K562 (cell line): ENCODE results near the gene ZNF24. TPM values are rescaled to one million over a fixed set of nuclear protein-coding genes. Genes with fewer than 3 reads are reported as not detected.

Source experiments
- ATAC-seq: fragments of 200-7000 bp; cut with Tn5 transposase; 3 replicates; pipeline ENCODE4 v1.9.1; 2020; ENCODE audit warnings: moderate library complexity
- BruUV-seq: library from RNA; stranded (reverse); fragments of 400-500 nt; replicated peaks from 2 replicates; lab custom pipeline; 2021; lab: Mats Ljungman, UMichigan
- CTCF ChIA-PET: fragments of 300-600 bp; formaldehyde crosslinking; extraction: SDS; loops from one replicate; lab custom pipeline; 2021; ENCODE audit warnings: low intra/inter-chr PET ratio; lab: Yijun Ruan, JAX
- POLR2A ChIA-PET: fragments of 300-600, 350-650 bp; sonication (Branson Sonifier 250); formaldehyde crosslinking; extraction: SDS; loops from one replicate; lab custom pipeline; 2021; ENCODE audit warnings: antibody characterized with exemption, inconsistent platforms; lab: Yijun Ruan, JAX
- DNase-seq, 4 experiments: peaks; one replicate each; pipeline versions ENCODE4 v3.0.0 to v3.0.0-alpha.2; 2011 to 2018; ENCODE audit warnings: low spot score in 3 of 4, mixed read lengths in 3 of 4; ENCODE audit errors: extremely low read depth in 1 of 4
- FAIRE-seq: peaks from 2 replicates; lab custom pipeline; 2011; peaks lifted over from hg19 to GRCh38; lab: Jason Lieb, UNC
- H2AFZ ChIP-seq: 2 replicates; pipeline ENCODE4 v1.6.0; 2011; ENCODE audit warnings: low read depth, low read length, control low read depth, inconsistent platforms
- H3K27ac ChIP-seq: fragments of 200-600 bp; 3 replicates; pipeline ENCODE4 v1.8.0; 2011; ENCODE audit warnings: low read depth, mild to moderate bottlenecking, control low read depth, inconsistent platforms, low read length, moderate library complexity, mixed read lengths; ENCODE audit errors: extremely low read depth
- H3K27me3 ChIP-seq, 2 experiments: fragments of 300-600 bp in 1 of 2; 2 replicates in 1 of 2; 3 replicates in 1 of 2; pipeline versions ENCODE4 v1.6.0 to v1.8.0; 2011; ENCODE audit warnings: inconsistent platforms in 2 of 2, low read length in 2 of 2, mild to moderate bottlenecking in 1 of 2, mixed read lengths in 1 of 2, moderate library complexity in 1 of 2; ENCODE audit not compliant: control insufficient read depth in 2 of 2, insufficient read depth in 2 of 2
- H3K36me3 ChIP-seq: fragments of 300-600 bp; 3 replicates; pipeline ENCODE4 v1.8.0; 2011; ENCODE audit warnings: mild to moderate bottlenecking, low read length, inconsistent platforms; ENCODE audit not compliant: control insufficient read depth, insufficient read depth
- H3K4me1 ChIP-seq, 2 experiments: fragments of 200-600 bp in 1 of 2; replicated peaks in 1 of 2; 2 replicates in 1 of 2; 3 replicates in 1 of 2; pipeline versions ENCODE4 v1.5.1 to v1.8.0; 2011; ENCODE audit warnings: inconsistent platforms in 2 of 2, low read length in 2 of 2, mild to moderate bottlenecking in 1 of 2, mixed read lengths in 1 of 2, moderate library complexity in 1 of 2; ENCODE audit not compliant: control insufficient read depth in 2 of 2, insufficient read depth in 2 of 2
- H3K4me2 ChIP-seq: 2 replicates; pipeline ENCODE4 v1.6.1; 2011; ENCODE audit warnings: low read length, control low read depth, inconsistent platforms, mixed read lengths; ENCODE audit not compliant: insufficient read depth
- H3K4me3 ChIP-seq: fragments of 200-600 bp; sonication (generic), shearing (Covaris generic); 2 replicates; pipeline ENCODE4 v1.5.1; 2016; ENCODE audit warnings: control low read depth, inconsistent platforms
- H3K79me2 ChIP-seq: fragments of 200-600 bp; 3 replicates; pipeline ENCODE4 v1.8.0; 2011; ENCODE audit warnings: low read length, inconsistent platforms; ENCODE audit not compliant: control insufficient read depth, insufficient read depth
- H3K9ac ChIP-seq, 2 experiments: 2 replicates each; pipeline versions ENCODE4 v1.6.0 to v1.6.1; 2011; ENCODE audit warnings: low read depth in 2 of 2, low read length in 2 of 2, control low read depth in 1 of 2, inconsistent platforms in 1 of 2, mild to moderate bottlenecking in 1 of 2, mixed read lengths in 1 of 2; ENCODE audit not compliant: insufficient read depth in 1 of 2
- H3K9me1 ChIP-seq: one replicate; pipeline ENCODE4 v1.6.0; 2011; ENCODE audit warnings: inconsistent platforms, mild to moderate bottlenecking, low read length, moderate library complexity; ENCODE audit not compliant: control insufficient read depth, insufficient read depth
- H3K9me3 ChIP-seq: replicated peaks from 2 replicates; pipeline ENCODE4 v1.5.1; 2011; ENCODE audit warnings: low read depth, low read length, inconsistent platforms; ENCODE audit not compliant: control insufficient read depth, insufficient read depth
- H4K20me1 ChIP-seq: replicated peaks from 2 replicates; pipeline ENCODE4 v1.6.1; 2011; ENCODE audit warnings: low read length, inconsistent platforms, mixed read lengths; ENCODE audit not compliant: control insufficient read depth, insufficient read depth
- FOXJ2 ChIP-seq: fragments of 200-800 bp; sonication (Bioruptor generic); IDR thresholded peaks from 2 replicates; pipeline ENCODE4 v1.6.1; 2016; ENCODE audit warnings: missing genetic modification characterization, missing compliant biosample characterization
- GTF2F1 ChIP-seq: IDR thresholded peaks from 2 replicates; pipeline ENCODE4 v1.6.1; 2011; ENCODE audit warnings: low read depth, low read length, improper control_type of control experiment
- HIVEP1 ChIP-seq: fragments of 250-450 bp; sonication (Bioruptor Pico); IDR thresholded peaks from 2 replicates; pipeline ENCODE4 v1.4.0; 2020; ENCODE audit warnings: mild to moderate bottlenecking
- MEF2A ChIP-seq: IDR thresholded peaks from 2 replicates; pipeline ENCODE4 v1.6.1; 2011; ENCODE audit warnings: low read depth, mild to moderate bottlenecking, low read length, moderate library complexity; ENCODE audit not compliant: control insufficient read depth
- NCOA4 ChIP-seq: fragments of 450-650 bp; IDR thresholded peaks from 2 replicates; pipeline ENCODE4 v1.6.1; 2018; ENCODE audit warnings: mild to moderate bottlenecking; ENCODE audit not compliant: partially characterized antibody
- TBL1XR1 ChIP-seq, 2 experiments: IDR thresholded peaks; 2 replicates each; pipeline ENCODE4 v1.6.1; 2012; ENCODE audit warnings: improper control_type of control experiment in 2 of 2, low read length in 2 of 2, mild to moderate bottlenecking in 1 of 2
- TEAD4 ChIP-seq, 2 experiments: sonication (generic) in 1 of 2; formaldehyde crosslinking in 1 of 2; IDR thresholded peaks; 2 replicates each; pipeline versions ENCODE4 v1.6.1 to v1.8.0; 2012 to 2022; ENCODE audit warnings: borderline replicate concordance in 1 of 2, inconsistent platforms in 1 of 2, low read length in 1 of 2, mild to moderate bottlenecking in 1 of 2, missing genetic modification reagents in 1 of 2
- WGBS: fragments of 100-300 bp; shearing (Covaris generic); methylation state at CpG from one replicate; pipeline ENCODE4 v1.1.6; 2016; ENCODE audit warnings: low coverage, mixed read lengths; ENCODE audit not compliant: insufficient coverage; ENCODE audit errors: missing lambda C conversion rate; 5-methylcytosine and 5-hydroxymethylcytosine counted together
- in situ Hi-C: fragments of 300-500 bp; cut with MboI; formaldehyde crosslinking; loops from 4 replicates; pipeline ENCODE4 v1.15.0; 2018; ENCODE audit warnings: inconsistent platforms, mixed read lengths
- intact Hi-C: fragments of 100-400 bp; cut with micrococcal nuclease; formaldehyde crosslinking; loops from 2 replicates; pipeline ENCODE4 v1.14.2; 2022
- polyA plus RNA-seq, 8 experiments: library from polyadenylated mRNA; depleted of rRNA in 4 of 8; stranded (reverse) in 5 of 8; unstranded in 3 of 8; fragments of >200 nt; fragmentation: Nextera tagmentation in 2 of 8; fragmentation: Illumina TruSeq in 1 of 8; extraction: Ambion mirVana in 2 of 8; extraction: Trizol in 1 of 8; gene quantifications; 2 replicates each; pipeline versions ENCODE4 v1.2.1 to v1.2.3, GENCODE V29; 2011 to 2014; ENCODE audit warnings: inconsistent platforms in 1 of 8, missing spikeins in 1 of 8
- total RNA-seq, 7 experiments: library from RNA; depleted of rRNA in 6 of 7; stranded (reverse); fragments of >200 nt in 6 of 7; fragmentation: Illumina TruSeq in 2 of 7; extraction: Trizol in 2 of 7; gene quantifications; 2 replicates each; pipeline versions ENCODE4 v1.2.1 to v1.2.3, GENCODE V29; 2011 to 2021; ENCODE audit warnings: low replicate concordance in 1 of 7
- TF ChIP-seq, protein P1 (sequence below), 2 experiments: IDR thresholded peaks; 2 replicates each; pipeline ENCODE4 v1.6.1; 2012; ENCODE audit warnings: improper control_type of control experiment in 2 of 2, low read depth in 2 of 2, low read length in 2 of 2, borderline replicate concordance in 1 of 2
- TF ChIP-seq, protein P2 (sequence below): sonication (generic); formaldehyde crosslinking; IDR thresholded peaks from 2 replicates; pipeline ENCODE4 v1.8.1; 2023; ENCODE audit warnings: mild to moderate bottlenecking, missing genetic modification reagents, moderate library complexity
- TF ChIP-seq, protein P3 (sequence below): fragments of 250-450 bp; sonication (Bioruptor Pico); IDR thresholded peaks from 2 replicates; pipeline ENCODE4 v1.5.0; 2022; ENCODE audit warnings: mild to moderate bottlenecking

The ZNF24 gene
- total and polyA plus RNA-seq, 9 of the 15 experiments (the other 6 are each of a cell fraction or from before 2014, with no cell fraction given), result 35.7 to 72.8 (median 54.1) TPM

DNA sequence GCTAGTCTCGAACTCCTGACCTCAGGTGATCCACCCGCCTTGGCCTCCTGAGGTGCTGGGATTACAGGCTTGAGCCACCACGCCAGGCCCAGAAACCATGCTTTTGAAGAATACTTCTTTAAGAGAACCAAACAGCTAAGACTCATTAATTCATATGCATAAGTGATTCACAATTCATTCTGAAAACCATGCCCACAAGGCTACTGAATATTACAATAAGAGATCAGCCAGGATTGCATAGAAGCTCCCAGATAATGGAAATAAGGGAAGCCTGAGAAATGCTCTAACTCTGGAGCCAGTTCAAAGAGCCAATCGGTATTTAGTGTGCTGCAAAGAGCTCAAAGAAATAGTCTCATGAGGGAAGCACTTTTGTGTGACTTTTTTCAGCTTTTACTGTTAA is 30.5 kb upstream of the ZNF24 start:
- in situ Hi-C loops, result no loop called here
- no peak for ATAC-seq

More for the DNA sequence above, 30.5 kb upstream of the ZNF24 start:
- H4K20me1 ChIP-seq, result no peaks in the 10 kb centered on the region
- POLR2A ChIA-PET, result interaction anchor here (0.8 to 1.3 kb wide), 2 partner anchors 12 to 549 kb away, joined by 3 read pairs; no protein-coding TSS in a partner anchor
- no peak overlapping the region for H3K4me2 ChIP-seq
- BruUV-seq, result no TSS peak
- FAIRE-seq, result no peak
- no peaks in the 10 kb centered on the region for H3K36me3 ChIP-seq
- intact Hi-C loops, result loop anchor here (10.0 kb wide), 1 partner anchor 510 kb away; no protein-coding TSS in a partner anchor
- H2AFZ ChIP-seq, result no peak overlapping the region
- peaks cover 4 to 12% of the 10 kb centered on the region in 2 experiments; a peak in 3 of 5 replicates for H3K4me1 ChIP-seq
- TF ChIP-seq TBL1XR1 (IDR thresholded peaks at IDR 0.05; ENCODE audit: low read length in 2 of 2) (no peak), NCOA4 (no peak), FOXJ2 (tag) (no peak), TEAD4 (IDR thresholded peaks at IDR 0.05; ENCODE audit: low read length) (no peak), TEAD4 (CRISPR knock-in tag; IDR thresholded peaks at IDR 0.05; ENCODE audit: borderline replicate concordance) (no peak), MEF2A (no peak), GTF2F1 (no peak), HIVEP1 (CRISPR knock-in tag) (no peak)
- TF ChIP-seq, protein P1, sequence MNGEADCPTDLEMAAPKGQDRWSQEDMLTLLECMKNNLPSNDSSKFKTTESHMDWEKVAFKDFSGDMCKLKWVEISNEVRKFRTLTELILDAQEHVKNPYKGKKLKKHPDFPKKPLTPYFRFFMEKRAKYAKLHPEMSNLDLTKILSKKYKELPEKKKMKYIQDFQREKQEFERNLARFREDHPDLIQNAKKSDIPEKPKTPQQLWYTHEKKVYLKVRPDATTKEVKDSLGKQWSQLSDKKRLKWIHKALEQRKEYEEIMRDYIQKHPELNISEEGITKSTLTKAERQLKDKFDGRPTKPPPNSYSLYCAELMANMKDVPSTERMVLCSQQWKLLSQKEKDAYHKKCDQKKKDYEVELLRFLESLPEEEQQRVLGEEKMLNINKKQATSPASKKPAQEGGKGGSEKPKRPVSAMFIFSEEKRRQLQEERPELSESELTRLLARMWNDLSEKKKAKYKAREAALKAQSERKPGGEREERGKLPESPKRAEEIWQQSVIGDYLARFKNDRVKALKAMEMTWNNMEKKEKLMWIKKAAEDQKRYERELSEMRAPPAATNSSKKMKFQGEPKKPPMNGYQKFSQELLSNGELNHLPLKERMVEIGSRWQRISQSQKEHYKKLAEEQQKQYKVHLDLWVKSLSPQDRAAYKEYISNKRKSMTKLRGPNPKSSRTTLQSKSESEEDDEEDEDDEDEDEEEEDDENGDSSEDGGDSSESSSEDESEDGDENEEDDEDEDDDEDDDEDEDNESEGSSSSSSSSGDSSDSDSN (IDR thresholded peaks at IDR 0.05; ENCODE audit: borderline replicate concordance in 1 of 2, low read depth in 2 of 2, low read length in 2 of 2), result no peak
- TF ChIP-seq, protein P2, sequence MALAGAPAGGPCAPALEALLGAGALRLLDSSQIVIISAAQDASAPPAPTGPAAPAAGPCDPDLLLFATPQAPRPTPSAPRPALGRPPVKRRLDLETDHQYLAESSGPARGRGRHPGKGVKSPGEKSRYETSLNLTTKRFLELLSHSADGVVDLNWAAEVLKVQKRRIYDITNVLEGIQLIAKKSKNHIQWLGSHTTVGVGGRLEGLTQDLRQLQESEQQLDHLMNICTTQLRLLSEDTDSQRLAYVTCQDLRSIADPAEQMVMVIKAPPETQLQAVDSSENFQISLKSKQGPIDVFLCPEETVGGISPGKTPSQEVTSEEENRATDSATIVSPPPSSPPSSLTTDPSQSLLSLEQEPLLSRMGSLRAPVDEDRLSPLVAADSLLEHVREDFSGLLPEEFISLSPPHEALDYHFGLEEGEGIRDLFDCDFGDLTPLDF (CRISPR knock-in tag), result no peak
- TF ChIP-seq, protein P3, sequence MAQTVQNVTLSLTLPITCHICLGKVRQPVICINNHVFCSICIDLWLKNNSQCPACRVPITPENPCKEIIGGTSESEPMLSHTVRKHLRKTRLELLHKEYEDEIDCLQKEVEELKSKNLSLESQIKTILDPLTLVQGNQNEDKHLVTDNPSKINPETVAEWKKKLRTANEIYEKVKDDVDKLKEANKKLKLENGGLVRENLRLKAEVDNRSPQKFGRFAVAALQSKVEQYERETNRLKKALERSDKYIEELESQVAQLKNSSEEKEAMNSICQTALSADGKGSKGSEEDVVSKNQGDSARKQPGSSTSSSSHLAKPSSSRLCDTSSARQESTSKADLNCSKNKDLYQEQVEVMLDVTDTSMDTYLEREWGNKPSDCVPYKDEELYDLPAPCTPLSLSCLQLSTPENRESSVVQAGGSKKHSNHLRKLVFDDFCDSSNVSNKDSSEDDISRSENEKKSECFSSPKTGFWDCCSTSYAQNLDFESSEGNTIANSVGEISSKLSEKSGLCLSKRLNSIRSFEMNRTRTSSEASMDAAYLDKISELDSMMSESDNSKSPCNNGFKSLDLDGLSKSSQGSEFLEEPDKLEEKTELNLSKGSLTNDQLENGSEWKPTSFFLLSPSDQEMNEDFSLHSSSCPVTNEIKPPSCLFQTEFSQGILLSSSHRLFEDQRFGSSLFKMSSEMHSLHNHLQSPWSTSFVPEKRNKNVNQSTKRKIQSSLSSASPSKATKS (CRISPR knock-in tag), result no peak
- TF ChIP-seq, all 486 proteins: peak for 0
- CTCF ChIA-PET, result no interaction called here
- Histone ChIP-seq H3K9me3 (no peaks in the 10 kb centered on the region), H3K27me3 (0 out of 5 replicates have a peak, but pooled peaks cover 0 to 2% of the 10 kb centered on the region in 2 experiments), H3K9ac (no peak overlapping the region), H3K79me2 (no peaks in the 10 kb centered on the region), H3K27ac (no peak overlapping the region), H3K4me3 (no peak overlapping the region), H3K9me1 (no peaks in the 10 kb centered on the region)
- 66% methylated on average over 4 of the region's 4 CpGs for WGBS
- DNase-seq, result no peak
